ENCODE data around the gene STAB2.

STAB2 gene

GRCh38 chr12:103558879-103559278, 28.2 kb upstream of the STAB2 start:
- no peak overlapping the region for H3K27ac ChIP-seq
- no peak for TF ChIP-seq CTCF (conservative IDR thresholded peaks at IDR 0.05; ENCODE audit: low read depth)
- CTCF ChIA-PET: interaction anchor here (0.6 kb wide), 1 partner anchor 1187 kb away, joined by 3 read pairs; no protein-coding TSS in a partner anchor
- POLR2A ChIA-PET (ENCODE audit: low non-redundant PET): no interaction called here
- DNase-seq (ENCODE audit: low spot score): no peak

GRCh38 chr12:103560604-103561101, 26.4 kb upstream of the STAB2 start:
- CTCF ChIA-PET: interaction anchor here (0.6 to 0.7 kb wide), 2 partner anchors 15 to 1631 kb away, joined by 3 read pairs; no protein-coding TSS in a partner anchor
- DNase-seq (ENCODE audit: low spot score): peak; percentile 94
- POLR2A ChIA-PET (ENCODE audit: low non-redundant PET): no interaction called here
- H3K27ac ChIP-seq: peak overlapping the region; percentile 91
- no peak for TF ChIP-seq CTCF (conservative IDR thresholded peaks at IDR 0.05; ENCODE audit: low read depth)

GRCh38 chr12:103561174-103561573, 25.9 kb upstream of the STAB2 start:
- TF ChIP-seq CTCF (conservative IDR thresholded peaks at IDR 0.05; ENCODE audit: low read depth): no peak
- peak overlapping the region; percentile 91 for H3K27ac ChIP-seq
- no peak for DNase-seq (ENCODE audit: low spot score)
- ChIA-PET POLR2A (ENCODE audit: low non-redundant PET) (no interaction called here), CTCF (interaction anchor here (0.6 kb wide), 1 partner anchor 14 kb away, joined by 3 read pairs; no protein-coding TSS in a partner anchor)

GRCh38 chr12:103566398-103566797, 20.7 kb upstream of the STAB2 start:
- TF ChIP-seq CTCF (conservative IDR thresholded peaks at IDR 0.05; ENCODE audit: low read depth): no peak
- no peak for DNase-seq (ENCODE audit: low spot score)
- ChIA-PET CTCF (interaction anchor here (1.0 kb wide), 1 partner anchor 15 kb away, joined by 3 read pairs; no protein-coding TSS in a partner anchor), POLR2A (ENCODE audit: low non-redundant PET) (no interaction called here)
- H3K27ac ChIP-seq: no peak overlapping the region

GRCh38 chr12:103569278-103569677, 17.8 kb upstream of the STAB2 start:
- no peak for TF ChIP-seq CTCF (conservative IDR thresholded peaks at IDR 0.05; ENCODE audit: low read depth)
- POLR2A ChIA-PET (ENCODE audit: low non-redundant PET): no interaction called here
- no peak for DNase-seq (ENCODE audit: low spot score)
- H3K27ac ChIP-seq: no peak overlapping the region
- CTCF ChIA-PET: no interaction called here

GRCh38 chr12:103571286-103571685, 15.8 kb upstream of the STAB2 start:
- POLR2A ChIA-PET (ENCODE audit: low non-redundant PET): no interaction called here
- no peak for DNase-seq (ENCODE audit: low spot score)
- no peak overlapping the region for H3K27ac ChIP-seq
- TF ChIP-seq CTCF (conservative IDR thresholded peaks at IDR 0.05; ENCODE audit: low read depth): no peak
- CTCF ChIA-PET: interaction anchor here (0.6 kb wide), 1 partner anchor 462 kb away, joined by 3 read pairs; no protein-coding TSS in a partner anchor

Measured in RWPE1 (cell line).